KMS-11 (cell line): ENCODE measurements around the gene PRMT7.
"Not testable (repeated sequence)": the region's sequence is repeated elsewhere in the genome, so short reads cannot be mapped to it uniquely, and the experiment has no call there.

Experiments used
- H2AFZ ChIP-seq: fragments of 200-600 bp; sonication (generic); 2 replicates; pipeline ENCODE4 v1.6.1; 2016; ENCODE audit warnings: antibody characterized with exemption, mixed run types, low read depth
- H3K27ac ChIP-seq: fragments of 200-600 bp; sonication (generic); 2 replicates; pipeline ENCODE4 v1.6.1; 2016; ENCODE audit warnings: mild to moderate bottlenecking, mixed run types
- H3K27me3 ChIP-seq: fragments of 200-600 bp; sonication (generic); 2 replicates; pipeline ENCODE4 v1.6.1; 2017; ENCODE audit warnings: mild to moderate bottlenecking, low read depth, mixed run types, moderate library complexity; ENCODE audit not compliant: insufficient read depth
- H3K36me3 ChIP-seq: fragments of 200-600 bp; sonication (generic); 2 replicates; pipeline ENCODE4 v1.6.1; 2017; ENCODE audit warnings: mild to moderate bottlenecking, mixed run types; ENCODE audit not compliant: insufficient read depth
- H3K4me1 ChIP-seq: fragments of 200-600 bp; sonication (generic); 2 replicates; pipeline ENCODE4 v1.6.1; 2016; ENCODE audit warnings: mild to moderate bottlenecking, low read depth, mixed run types; ENCODE audit not compliant: poor library complexity, severe bottlenecking
- H3K4me2 ChIP-seq: fragments of 200-600 bp; sonication (generic); 2 replicates; pipeline ENCODE4 v1.7.0; 2016; ENCODE audit warnings: mild to moderate bottlenecking, mixed run types
- H3K4me3 ChIP-seq: fragments of 200-600 bp; sonication (generic); IDR thresholded peaks from 2 replicates; pipeline ENCODE4 v1.6.1; 2017; ENCODE audit warnings: low read depth, low read length, mixed read lengths; ENCODE audit not compliant: insufficient read depth
- H3K79me2 ChIP-seq: fragments of 200-600 bp; sonication (generic); 2 replicates; pipeline ENCODE4 v1.6.1; 2016; ENCODE audit warnings: low read depth, mixed run types; ENCODE audit not compliant: insufficient read depth
- H3K9ac ChIP-seq: fragments of 200-600 bp; sonication (generic); 2 replicates; pipeline ENCODE4 v1.6.1; 2016; ENCODE audit warnings: mild to moderate bottlenecking, mixed run types
- H4K20me1 ChIP-seq: fragments of 200-600 bp; sonication (generic); 2 replicates; pipeline ENCODE4 v1.6.1; 2016; ENCODE audit warnings: mild to moderate bottlenecking, mixed run types; ENCODE audit not compliant: insufficient read depth
- TF ChIP-seq, protein P1 (sequence below): fragments of 200-600 bp; sonication (generic); conservative IDR thresholded peaks from 2 replicates; pipeline ENCODE4 v1.6.1; 2017; ENCODE audit warnings: low read depth, mild to moderate bottlenecking, antibody characterized with exemption, low read length, moderate library complexity, mixed read lengths

Gene PRMT7

DNA sequence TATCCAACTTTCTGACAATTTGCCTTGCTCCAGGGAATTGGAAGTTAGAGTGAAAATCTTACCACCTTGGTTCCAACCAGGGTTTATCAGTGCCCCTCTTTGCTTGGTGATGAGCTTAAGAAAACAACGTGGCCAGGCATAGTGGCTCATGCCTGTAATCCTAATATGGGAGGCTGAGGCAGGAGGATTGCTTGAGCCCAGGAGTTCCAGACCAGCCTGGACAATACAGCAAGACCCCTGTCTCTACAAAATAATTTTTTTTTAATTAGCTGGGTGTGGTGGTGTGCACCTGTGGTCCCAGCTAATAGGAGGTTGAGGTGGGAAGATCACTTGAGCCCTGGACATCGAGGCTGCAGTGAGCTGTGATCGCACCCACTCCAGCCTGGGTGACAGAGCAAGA, 25.1 kb upstream of the PRMT7 start:
- TF ChIP-seq, protein P1, sequence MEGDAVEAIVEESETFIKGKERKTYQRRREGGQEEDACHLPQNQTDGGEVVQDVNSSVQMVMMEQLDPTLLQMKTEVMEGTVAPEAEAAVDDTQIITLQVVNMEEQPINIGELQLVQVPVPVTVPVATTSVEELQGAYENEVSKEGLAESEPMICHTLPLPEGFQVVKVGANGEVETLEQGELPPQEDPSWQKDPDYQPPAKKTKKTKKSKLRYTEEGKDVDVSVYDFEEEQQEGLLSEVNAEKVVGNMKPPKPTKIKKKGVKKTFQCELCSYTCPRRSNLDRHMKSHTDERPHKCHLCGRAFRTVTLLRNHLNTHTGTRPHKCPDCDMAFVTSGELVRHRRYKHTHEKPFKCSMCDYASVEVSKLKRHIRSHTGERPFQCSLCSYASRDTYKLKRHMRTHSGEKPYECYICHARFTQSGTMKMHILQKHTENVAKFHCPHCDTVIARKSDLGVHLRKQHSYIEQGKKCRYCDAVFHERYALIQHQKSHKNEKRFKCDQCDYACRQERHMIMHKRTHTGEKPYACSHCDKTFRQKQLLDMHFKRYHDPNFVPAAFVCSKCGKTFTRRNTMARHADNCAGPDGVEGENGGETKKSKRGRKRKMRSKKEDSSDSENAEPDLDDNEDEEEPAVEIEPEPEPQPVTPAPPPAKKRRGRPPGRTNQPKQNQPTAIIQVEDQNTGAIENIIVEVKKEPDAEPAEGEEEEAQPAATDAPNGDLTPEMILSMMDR: no peak
- Histone ChIP-seq H3K36me3 (no peaks in the 10 kb centered on the region; the same call in 1 of the 2 replicates), H3K4me3 (no peak overlapping the region), H3K27me3 (no peaks in the 10 kb centered on the region), H4K20me1 (peaks cover 4% of the 10 kb centered on the region; the same call in 1 of the 2 replicates), H2AFZ (no peak overlapping the region), H3K4me1 (peaks cover 57% of the 10 kb centered on the region), H3K79me2 (peaks cover 17% of the 10 kb centered on the region; the same call in 1 of the 2 replicates), H3K9ac (no peak overlapping the region), H3K4me2 (no peak overlapping the region), H3K27ac (no peak overlapping the region)

GRCh38 chr16:68286153-68287074, 24.4 kb upstream of the PRMT7 start:
- Histone ChIP-seq H3K9ac (no peak overlapping the region), H3K4me2 (no peak overlapping the region), H3K27ac (no peak overlapping the region), H2AFZ (no peak overlapping the region), H3K27me3 (no peaks in the 10 kb centered on the region), H3K4me3 (no peak overlapping the region), H3K79me2 (peaks cover 12% of the 10 kb centered on the region; the same call in 1 of the 2 replicates), H3K4me1 (peaks cover 49% of the 10 kb centered on the region), H4K20me1 (peaks cover 4% of the 10 kb centered on the region; the same call in 1 of the 2 replicates), H3K36me3 (no peaks in the 10 kb centered on the region; the same call in 1 of the 2 replicates)
- TF ChIP-seq, protein P1: no peak

GRCh38 chr16:68287276-68288251, 23.3 kb upstream of the PRMT7 start:
- Histone ChIP-seq H3K79me2 (peaks cover 6% of the 10 kb centered on the region; the same call in 1 of the 2 replicates), H3K4me1 (peaks cover 38% of the 10 kb centered on the region), H3K4me2 (no peak overlapping the region), H3K9ac (no peak overlapping the region), H2AFZ (no peak overlapping the region), H3K27me3 (no peaks in the 10 kb centered on the region), H3K36me3 (no peaks in the 10 kb centered on the region; the same call in 1 of the 2 replicates), H3K27ac (no peak overlapping the region), H4K20me1 (peaks cover 5% of the 10 kb centered on the region; the same call in 1 of the 2 replicates), H3K4me3 (no peak overlapping the region)
- TF ChIP-seq, protein P1: no peak

GRCh38 chr16:68288252-68288650, 22.6 kb upstream of the PRMT7 start:
- peaks cover 31% of the 10 kb centered on the region for H3K4me1 ChIP-seq
- H3K9ac ChIP-seq: no peak overlapping the region
- peaks cover 8% of the 10 kb centered on the region; the same call in 1 of the 2 replicates for H4K20me1 ChIP-seq
- no peak overlapping the region for H3K4me2 ChIP-seq
- TF ChIP-seq, protein P1: no peak
- H3K4me3 ChIP-seq: no peak overlapping the region
- H3K27me3 ChIP-seq: no peaks in the 10 kb centered on the region
- no peak overlapping the region for H2AFZ ChIP-seq
- H3K36me3 ChIP-seq: no peaks in the 10 kb centered on the region; the same call in 1 of the 2 replicates
- H3K79me2 ChIP-seq: peaks cover 6% of the 10 kb centered on the region; the same call in 1 of the 2 replicates
- no peak overlapping the region for H3K27ac ChIP-seq

DNA sequence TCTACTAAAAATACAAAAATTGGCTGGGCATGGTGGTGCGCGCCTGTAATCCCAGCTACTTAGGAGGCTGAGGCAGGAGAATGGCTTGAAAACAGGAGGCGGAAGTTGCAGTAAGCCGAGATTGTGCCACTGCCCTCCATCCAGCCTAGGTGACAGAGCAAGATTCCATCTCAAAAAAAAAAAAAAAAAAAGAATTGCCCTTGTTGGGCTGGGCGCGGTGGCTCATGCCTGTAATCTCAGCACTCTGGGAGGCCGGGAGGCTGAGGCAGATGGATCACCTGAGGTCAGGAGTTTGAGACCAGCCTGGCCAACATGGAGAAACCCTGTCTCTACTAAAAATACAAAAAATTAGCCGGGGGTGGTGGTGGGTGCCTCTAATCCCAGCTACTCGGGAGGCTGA, 22.0 kb upstream of the PRMT7 start:
- peaks cover 25% of the 10 kb centered on the region for H3K4me1 ChIP-seq
- H2AFZ ChIP-seq, H3K27ac ChIP-seq, H3K79me2 ChIP-seq, H4K20me1 ChIP-seq, H3K4me3 ChIP-seq, H3K9ac ChIP-seq, H3K36me3 ChIP-seq, H3K27me3 ChIP-seq, H3K4me2 ChIP-seq: not testable (repeated sequence)
